ACC112 (cell line): ENCODE data around the gene ILKAP.

Experiments
- H2AFZ ChIP-seq: fragments of 200-600 bp; sonication (generic); one replicate; pipeline ENCODE4 v1.6.0; 2017; ENCODE audit warnings: antibody characterized with exemption, low read length; ENCODE audit not compliant: unreplicated experiment
- H3K27ac ChIP-seq: fragments of 200-600 bp; sonication (generic); 2 replicates; pipeline ENCODE4 v1.5.1; 2014; ENCODE audit warnings: low read depth, mild to moderate bottlenecking, antibody characterized with exemption, low read length, moderate library complexity
- H3K27me3 ChIP-seq: fragments of 200-600 bp; sonication (generic); 2 replicates; pipeline ENCODE4 v1.6.1; 2014; ENCODE audit warnings: mild to moderate bottlenecking, antibody characterized with exemption, low read length, moderate library complexity, mixed read lengths; ENCODE audit not compliant: insufficient read depth
- H3K36me3 ChIP-seq: fragments of 200-600 bp; sonication (generic); 2 replicates; pipeline ENCODE4 v1.6.1; 2016; ENCODE audit warnings: mild to moderate bottlenecking, antibody characterized with exemption, low read length, moderate library complexity, mixed read lengths; ENCODE audit not compliant: insufficient read depth
- H3K4me1 ChIP-seq: fragments of 200-600 bp; sonication (generic); one replicate; pipeline ENCODE4 v1.6.1; 2016; ENCODE audit warnings: low read length, mixed read lengths; ENCODE audit not compliant: insufficient read depth, unreplicated experiment, control insufficient read depth
- H3K4me3 ChIP-seq: fragments of 200-600 bp; sonication (generic); 2 replicates; pipeline ENCODE4 v1.5.1; 2014; ENCODE audit warnings: mild to moderate bottlenecking, low read depth, low read length
- H3K79me2 ChIP-seq: fragments of 200-600 bp; sonication (generic); one replicate; pipeline ENCODE4 v1.6.0; 2016; ENCODE audit warnings: low read length; ENCODE audit not compliant: control insufficient read depth, unreplicated experiment, insufficient read depth

Gene ILKAP

GRCh38 chr2:238139196-238140039, 64.1 kb downstream of the ILKAP start:
- Histone ChIP-seq H3K79me2 (no peaks in the 10 kb centered on the region), H2AFZ (no peak overlapping the region), H3K4me1 (peaks cover 31% of the 10 kb centered on the region), H3K27me3 (no peaks in the 10 kb centered on the region), H3K36me3 (no peaks in the 10 kb centered on the region), H3K27ac (no peak overlapping the region), H3K4me3 (no peak overlapping the region)

GRCh38 chr2:238138331-238139195, 64.9 kb downstream of the ILKAP start, which contains the start of gene KLHL30:
Gene KLHL30 (plus strand): TSS chr2:238138668. CDS start chr2:238140755, 2,087 bp downstream.
- no peaks in the 10 kb centered on the region for H3K27me3 ChIP-seq
- no peak within 1 kb of the TSS for H3K4me3 ChIP-seq
- peaks cover 24% of the 10 kb centered on the region for H3K4me1 ChIP-seq
- H2AFZ ChIP-seq = no peak within 1 kb of the TSS
- H3K36me3 ChIP-seq = no peaks in the 10 kb centered on the region
- no peaks in the 10 kb centered on the region for H3K79me2 ChIP-seq
- no peak within 1 kb of the TSS for H3K27ac ChIP-seq

GRCh38 chr2:238137885-238138284, 65.6 kb downstream of the ILKAP start:
- Histone ChIP-seq H3K36me3 (no peaks in the 10 kb centered on the region), H3K27ac (no peak overlapping the region), H3K4me3 (no peak overlapping the region), H3K79me2 (no peaks in the 10 kb centered on the region), H2AFZ (no peak overlapping the region), H3K27me3 (no peaks in the 10 kb centered on the region), H3K4me1 (peaks cover 17% of the 10 kb centered on the region)

DNA sequence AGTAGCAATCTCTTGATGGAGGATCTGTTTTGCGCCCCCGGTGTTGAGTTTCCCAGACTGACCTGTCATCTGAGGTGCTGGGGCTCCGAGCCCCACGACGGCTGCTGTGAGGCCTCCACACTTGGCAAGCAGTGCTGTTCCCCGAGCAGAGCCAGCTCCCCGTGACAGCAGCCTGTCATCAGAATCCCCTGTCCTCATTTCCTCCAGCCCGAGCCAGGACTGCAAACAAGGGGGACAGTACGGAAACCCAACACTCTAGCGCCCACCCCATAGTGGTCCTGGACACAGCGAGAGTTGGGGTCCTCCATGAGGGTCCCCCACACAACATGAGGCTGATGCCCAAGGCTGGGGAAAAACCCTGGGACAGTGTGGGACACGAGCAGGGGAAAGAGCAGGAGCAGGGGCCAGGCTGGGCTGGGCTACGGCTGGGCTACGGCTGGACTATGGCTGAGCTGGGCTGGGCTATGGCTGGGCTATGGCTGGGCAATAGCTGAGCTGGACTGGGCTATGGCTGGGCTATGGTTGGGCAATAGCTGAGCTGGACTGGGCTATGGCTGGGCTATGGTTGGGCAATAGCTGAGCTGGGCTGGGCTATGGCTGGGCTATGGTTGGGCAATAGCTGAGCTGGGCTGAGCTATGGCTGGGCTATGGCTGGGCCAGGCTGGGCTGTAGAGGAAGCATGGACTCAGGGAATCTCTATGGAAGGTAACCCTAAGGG, 66.5 kb downstream of the ILKAP start:
- no peak overlapping the region for H2AFZ ChIP-seq
- H3K27me3 ChIP-seq = no peaks in the 10 kb centered on the region
- no peaks in the 10 kb centered on the region for H3K79me2 ChIP-seq
- H3K4me1 ChIP-seq = peaks cover 9% of the 10 kb centered on the region
- no peak overlapping the region for H3K4me3 ChIP-seq
- no peaks in the 10 kb centered on the region for H3K36me3 ChIP-seq
- no peak overlapping the region for H3K27ac ChIP-seq

DNA sequence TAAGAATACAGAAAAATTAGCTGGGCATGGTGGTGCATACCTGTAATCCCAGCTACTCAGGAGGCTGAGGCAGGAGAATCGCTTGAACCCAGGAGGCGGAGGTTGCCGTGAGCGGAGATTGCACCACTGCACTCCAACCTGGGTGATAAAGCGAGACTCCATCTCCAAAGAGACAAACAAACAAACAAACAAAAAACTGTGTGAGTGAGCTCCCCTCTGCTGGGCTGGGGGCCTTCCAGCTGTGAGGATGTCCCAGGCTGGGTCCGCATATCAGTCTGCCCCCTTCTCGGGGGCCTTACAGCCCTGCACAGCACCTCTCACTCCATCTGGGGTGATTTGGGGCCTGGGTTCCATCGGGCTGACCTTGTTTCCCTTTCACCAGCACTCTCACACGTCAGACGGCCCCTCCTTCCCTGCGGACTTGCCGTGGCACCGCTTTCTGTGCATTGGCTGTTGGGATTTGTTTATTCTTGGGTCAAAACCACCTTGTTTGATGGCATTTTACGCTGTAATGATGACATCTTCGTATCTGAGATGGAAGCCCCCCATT, 67.8 kb downstream of the ILKAP start:
- no peaks in the 10 kb centered on the region for H3K79me2 ChIP-seq
- H3K36me3 ChIP-seq = no peaks in the 10 kb centered on the region
- H3K27ac ChIP-seq = no peak overlapping the region
- H2AFZ ChIP-seq = no peak overlapping the region
- H3K4me3 ChIP-seq = no peak overlapping the region
- no peaks in the 10 kb centered on the region for H3K27me3 ChIP-seq
- H3K4me1 ChIP-seq = peaks cover 3% of the 10 kb centered on the region

DNA sequence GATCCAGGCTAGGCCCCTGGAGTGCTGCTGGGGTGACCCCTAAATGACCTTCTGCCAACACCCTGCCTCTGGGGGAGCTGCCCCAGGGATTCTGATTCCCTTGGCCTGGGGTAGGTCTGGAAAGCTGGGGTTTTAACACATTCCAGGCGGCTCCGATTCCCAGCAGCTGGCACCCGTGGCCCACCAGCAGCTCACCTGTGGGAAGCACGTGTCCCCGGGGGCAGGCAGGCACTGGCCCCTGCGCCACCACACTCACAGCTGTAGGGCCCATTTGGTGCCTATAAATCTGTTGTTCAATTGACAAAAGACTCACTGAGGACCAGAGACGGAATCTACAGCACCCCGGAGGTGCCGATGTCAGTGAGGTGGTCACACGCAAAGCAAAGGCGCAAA, 69.1 kb downstream of the ILKAP start:
- no peaks in the 10 kb centered on the region for H3K36me3 ChIP-seq
- H3K79me2 ChIP-seq = no peaks in the 10 kb centered on the region
- H3K27me3 ChIP-seq = no peaks in the 10 kb centered on the region
- H2AFZ ChIP-seq = no peak overlapping the region
- peaks cover 3% of the 10 kb centered on the region for H3K4me1 ChIP-seq
- no peak overlapping the region for H3K4me3 ChIP-seq
- H3K27ac ChIP-seq = no peak overlapping the region

DNA sequence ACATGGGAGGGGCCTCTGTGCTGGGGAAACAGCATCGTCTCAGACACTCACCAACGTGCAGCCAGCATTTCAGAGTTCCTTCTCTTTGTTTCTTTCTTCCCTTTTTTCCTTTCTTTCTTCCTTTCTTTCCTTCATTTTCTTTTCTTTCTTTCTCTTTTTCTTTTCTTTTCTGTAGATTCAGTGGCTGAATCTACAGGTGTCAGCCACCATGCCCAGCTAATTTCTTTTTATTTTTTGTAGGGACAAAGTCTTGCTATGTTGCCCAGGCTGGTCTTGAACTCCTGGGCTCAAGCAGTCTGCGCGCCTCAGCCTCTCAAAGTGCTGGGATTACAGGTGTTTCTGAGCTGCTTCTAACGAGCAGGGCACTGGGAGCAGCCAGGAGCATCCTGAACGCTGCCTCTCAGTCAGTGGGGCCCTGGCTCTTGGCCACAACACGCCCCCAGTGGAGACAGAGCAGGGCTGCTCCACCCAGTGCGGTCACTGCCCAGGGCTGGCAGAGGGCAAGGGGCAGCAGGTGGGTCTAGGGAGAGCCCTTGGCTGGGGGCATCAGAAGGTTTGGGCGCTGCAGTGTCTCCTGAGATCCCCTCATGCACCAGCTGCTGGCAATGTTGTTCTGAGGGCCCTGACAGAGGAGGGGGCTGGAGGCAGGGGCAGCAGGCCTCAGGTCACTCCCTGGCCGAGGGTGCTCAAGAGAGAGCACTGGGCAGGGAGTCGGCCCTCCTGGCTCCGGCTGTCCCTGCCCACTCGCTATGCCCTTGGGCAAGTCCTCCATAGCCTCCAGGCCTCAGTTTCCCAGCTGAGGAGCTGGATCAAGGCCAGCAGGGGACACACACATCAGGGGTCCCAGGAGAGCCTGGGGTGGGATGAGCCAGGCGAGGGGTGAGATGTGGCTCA, 69.7 kb downstream of the ILKAP start:
- H3K4me3 ChIP-seq = no peak overlapping the region
- H3K27ac ChIP-seq = no peak overlapping the region

DNA sequence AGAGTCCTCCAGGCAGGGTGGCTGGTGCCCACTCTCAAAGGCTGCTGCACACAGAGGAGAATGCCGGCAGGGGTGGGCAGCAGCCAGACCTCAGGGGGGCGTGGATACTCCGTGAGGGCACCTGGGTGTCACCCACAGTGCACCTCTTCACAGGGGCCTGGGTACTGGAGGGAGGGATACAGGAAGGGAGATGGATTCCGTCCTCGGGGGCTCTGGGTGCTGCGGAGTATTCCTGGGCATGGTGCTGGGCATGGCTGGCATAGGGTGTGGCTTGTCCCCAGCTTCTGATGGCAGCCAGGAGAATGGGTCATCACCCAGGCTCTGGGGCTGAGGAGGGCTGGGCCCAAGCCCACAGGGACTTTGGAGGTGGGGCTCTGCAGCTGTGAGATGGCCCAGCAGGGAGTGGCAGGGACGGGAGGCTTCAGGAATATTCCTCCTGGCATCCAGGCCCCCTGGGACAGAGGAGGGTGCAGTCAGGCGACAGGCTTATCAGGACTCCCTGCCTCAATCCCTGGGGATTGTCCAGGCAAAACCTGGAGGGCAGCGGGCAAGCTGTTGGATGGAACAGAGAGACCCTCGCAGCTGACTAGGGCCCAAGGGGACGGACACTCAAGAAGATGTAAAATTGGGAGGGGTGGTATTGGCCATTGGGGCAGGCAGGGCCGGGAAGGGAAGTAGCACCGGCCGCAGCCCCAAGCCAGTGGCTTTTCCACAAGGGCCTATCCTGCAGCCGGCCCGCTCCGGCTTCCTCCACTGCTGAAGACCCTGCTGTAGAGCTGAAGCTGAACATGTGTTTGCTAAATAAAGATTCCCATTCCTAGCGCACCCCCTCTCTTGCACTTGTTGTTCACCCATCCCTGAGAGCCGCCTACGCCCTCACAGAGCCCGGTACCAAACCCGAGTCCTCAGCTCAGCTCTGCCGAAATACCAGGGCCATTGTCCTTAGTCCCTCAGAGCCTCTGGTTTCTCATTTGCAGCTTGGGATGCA, 70.7 kb downstream of the ILKAP start:
- no peak overlapping the region for H3K27ac ChIP-seq
- peaks cover 3% of the 10 kb centered on the region for H3K4me1 ChIP-seq
- no peak overlapping the region for H3K4me3 ChIP-seq
- no peaks in the 10 kb centered on the region for H3K79me2 ChIP-seq
- H3K36me3 ChIP-seq = no peaks in the 10 kb centered on the region
- no peaks in the 10 kb centered on the region for H3K27me3 ChIP-seq
- no peak overlapping the region for H2AFZ ChIP-seq

More for the DNA sequence above, 69.7 kb downstream of the ILKAP start:
- Histone ChIP-seq H3K36me3 (no peaks in the 10 kb centered on the region), H3K27me3 (no peaks in the 10 kb centered on the region), H3K4me1 (peaks cover 3% of the 10 kb centered on the region), H2AFZ (no peak overlapping the region), H3K79me2 (no peaks in the 10 kb centered on the region)
